Measurements from ENCODE around the gene GFRA1. TPM values are rescaled to one million over a fixed set of nuclear protein-coding genes. Genes with fewer than 3 reads are reported as not detected.

GFRA1 gene
- total and polyA plus RNA-seq, 11 donors, result 0.76 to 18.6 (median 1.4) TPM

- no peaks in the 10 kb centered on the region for H3K4me1 ChIP-seq
- ATAC-seq, result no peak
- 77 to 80% (median 78%) methylated on average over 9 of the region's 9 CpGs for WGBS, 4 donors
- H3K27ac ChIP-seq, result no peak overlapping the region
- no peak overlapping the region for H3K4me3 ChIP-seq
- no peak for TF ChIP-seq POLR2A (IDR thresholded peaks at IDR 0.05)
- TF ChIP-seq, protein P1, sequence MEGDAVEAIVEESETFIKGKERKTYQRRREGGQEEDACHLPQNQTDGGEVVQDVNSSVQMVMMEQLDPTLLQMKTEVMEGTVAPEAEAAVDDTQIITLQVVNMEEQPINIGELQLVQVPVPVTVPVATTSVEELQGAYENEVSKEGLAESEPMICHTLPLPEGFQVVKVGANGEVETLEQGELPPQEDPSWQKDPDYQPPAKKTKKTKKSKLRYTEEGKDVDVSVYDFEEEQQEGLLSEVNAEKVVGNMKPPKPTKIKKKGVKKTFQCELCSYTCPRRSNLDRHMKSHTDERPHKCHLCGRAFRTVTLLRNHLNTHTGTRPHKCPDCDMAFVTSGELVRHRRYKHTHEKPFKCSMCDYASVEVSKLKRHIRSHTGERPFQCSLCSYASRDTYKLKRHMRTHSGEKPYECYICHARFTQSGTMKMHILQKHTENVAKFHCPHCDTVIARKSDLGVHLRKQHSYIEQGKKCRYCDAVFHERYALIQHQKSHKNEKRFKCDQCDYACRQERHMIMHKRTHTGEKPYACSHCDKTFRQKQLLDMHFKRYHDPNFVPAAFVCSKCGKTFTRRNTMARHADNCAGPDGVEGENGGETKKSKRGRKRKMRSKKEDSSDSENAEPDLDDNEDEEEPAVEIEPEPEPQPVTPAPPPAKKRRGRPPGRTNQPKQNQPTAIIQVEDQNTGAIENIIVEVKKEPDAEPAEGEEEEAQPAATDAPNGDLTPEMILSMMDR (IDR thresholded peaks at IDR 0.05), result no peak
- no peak for DNase-seq
- intact Hi-C loops (cut with DNase I), result no loop called here
- H3K27me3 ChIP-seq, result no peaks in the 10 kb centered on the region
- H3K36me3 ChIP-seq, result no peaks in the 10 kb centered on the region
- H3K9me3 ChIP-seq, result no peaks in the 10 kb centered on the region
Observed at GRCh38 chr10:116246263-116246662, 26.7 kb downstream of the GFRA1 start.

DNA sequence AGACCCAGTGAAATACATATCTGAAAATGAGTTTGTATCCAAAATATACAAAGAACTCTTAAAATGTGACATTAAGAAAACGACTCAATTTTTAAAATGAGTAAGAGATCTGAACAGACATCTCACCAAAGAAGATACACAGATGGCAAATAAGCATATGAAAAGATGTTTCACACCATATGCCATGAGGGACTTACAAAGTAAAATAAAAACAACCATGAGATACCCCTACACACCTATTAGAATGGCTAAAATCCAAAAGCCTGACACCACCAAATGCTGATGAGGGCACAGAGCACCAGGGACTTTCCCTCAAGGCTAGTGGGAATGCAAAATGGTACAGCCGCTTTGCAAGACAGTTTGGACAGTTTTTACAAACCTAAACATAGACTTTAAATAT, 27.9 kb downstream of the GFRA1 start:
- no peaks in the 10 kb centered on the region for H3K36me3 ChIP-seq
- whole genome bisulfite sequencing, 4 donors, result 77 to 86% (median 80%) methylated on average over 2 of the region's 2 CpGs
- ATAC-seq (no peak), DNase-seq (no peak)
- H3K9me3 ChIP-seq, result no peaks in the 10 kb centered on the region
- H3K4me1 ChIP-seq, result no peaks in the 10 kb centered on the region
- no peak for TF ChIP-seq POLR2A (IDR thresholded peaks at IDR 0.05)
- TF ChIP-seq, protein P1 (IDR thresholded peaks at IDR 0.05), result no peak
- H3K27ac ChIP-seq, result no peak overlapping the region
- no peak overlapping the region for H3K4me3 ChIP-seq
- intact Hi-C loops (cut with DNase I), result no loop called here
- no peaks in the 10 kb centered on the region for H3K27me3 ChIP-seq

GRCh38 chr10:116241642-116242410, 31.2 kb downstream of the GFRA1 start:
- no peaks in the 10 kb centered on the region for H3K9me3 ChIP-seq
- intact Hi-C loops (cut with DNase I), result loop anchor here in 1 of 10 donors (5.0 kb wide), 1 partner anchor 205 kb away; no protein-coding TSS in a partner anchor
- H3K27ac ChIP-seq, result no peak overlapping the region
- no peaks in the 10 kb centered on the region for H3K27me3 ChIP-seq
- no peak overlapping the region for H3K4me3 ChIP-seq
- no peak for DNase-seq
- TF ChIP-seq, protein P1 (IDR thresholded peaks at IDR 0.05), result no peak
- TF ChIP-seq POLR2A (IDR thresholded peaks at IDR 0.05), result no peak
- ATAC-seq, result no peak
- H3K4me1 ChIP-seq, result no peaks in the 10 kb centered on the region
- H3K36me3 ChIP-seq, result no peaks in the 10 kb centered on the region
- 81 to 84% (median 83%) methylated on average over 6 of the region's 6 CpGs for WGBS, 4 donors

- DNase-seq (no peak), ATAC-seq (no peak)
- intact Hi-C loops (cut with DNase I), result loop anchor here in 1 of 10 donors (5.0 kb wide), 1 partner anchor 204 kb away; no protein-coding TSS in a partner anchor
- Histone ChIP-seq H3K4me3 (no peak overlapping the region), H3K27me3 (no peaks in the 10 kb centered on the region), H3K4me1 (no peaks in the 10 kb centered on the region), H3K9me3 (no peaks in the 10 kb centered on the region), H3K27ac (no peak overlapping the region), H3K36me3 (no peaks in the 10 kb centered on the region)
- 54 to 67% (median 64%) methylated on average over 8 of the region's 8 CpGs for WGBS, 4 donors
- TF ChIP-seq, protein P1 (IDR thresholded peaks at IDR 0.05), result no peak
- no peak for TF ChIP-seq POLR2A (IDR thresholded peaks at IDR 0.05)
Observed at GRCh38 chr10:116241085-116241484, 31.9 kb downstream of the GFRA1 start.
